HCT116 (cell line): ENCODE data around the gene IQCH. TPM values are rescaled to one million over a fixed set of nuclear protein-coding genes. Genes with fewer than 3 reads are reported as not detected.

ENCODE experiments used
- ATAC-seq: fragments of 200-7000 bp; cut with Tn5 transposase; 2 replicates; pipeline ENCODE4 v1.9.1; 2020; ENCODE audit warnings: mild to moderate bottlenecking, moderate library complexity
- BruUV-seq: library from RNA; stranded (reverse); fragments of 400-500 nt; replicated peaks from 2 replicates; lab custom pipeline; 2021; lab: Mats Ljungman, UMichigan
- CTCF ChIA-PET: fragments of 300-600 bp; sonication (Branson Sonifier 250); formaldehyde crosslinking; loops from one replicate; lab custom pipeline; 2021; ENCODE audit warnings: antibody characterized with exemption; lab: Charles Lee
- POLR2A ChIA-PET: fragments of 300-600, 350-600 bp; sonication (Branson Sonifier 250); formaldehyde crosslinking; loops from one replicate; lab custom pipeline; 2021; ENCODE audit warnings: antibody characterized with exemption; lab: Charles Lee
- RAD21 ChIA-PET, 2 experiments: fragments of 300-600 bp; sonication (Branson Sonifier 250); formaldehyde crosslinking; loops; one replicate each; lab custom pipeline; 2023; ENCODE audit warnings: low total read pairs in 2 of 2; ENCODE audit not compliant: uncharacterized antibody in 2 of 2, unreplicated experiment in 2 of 2, low non-redundant PET in 1 of 2; lab: Charles Lee
- DNase-seq: peaks from one replicate; pipeline ENCODE4 v3.0.0-alpha.2; 2010; ENCODE audit warnings: low read depth, low spot score
- H2AFZ ChIP-seq: fragments of 200-600 bp; shearing (Covaris generic), sonication (generic); 2 replicates; pipeline ENCODE4 v1.6.1; 2017; ENCODE audit warnings: low read depth, mixed run types, mixed read lengths, antibody characterized with exemption, low read length; ENCODE audit not compliant: poor library complexity, severe bottlenecking
- H3K27ac ChIP-seq: 2 replicates; pipeline ENCODE4 v1.5.1; 2012; ENCODE audit warnings: low read depth, low read length
- H3K27me3 ChIP-seq: fragments of 200-600 bp; sonication (generic); 2 replicates; pipeline ENCODE4 v1.6.1; 2016; ENCODE audit warnings: mixed run types, low read length, mixed read lengths; ENCODE audit not compliant: insufficient read depth
- H3K36me3 ChIP-seq, 2 experiments: fragments of 200-500 bp in 1 of 2; fragments of 200-600 bp in 1 of 2; sonication (Bioruptor generic) in 1 of 2; sonication (generic) in 1 of 2; 2 replicates each; pipeline versions ENCODE4 v1.5.1 to v1.6.1; 2014 to 2016; ENCODE audit warnings: low read length in 2 of 2, inconsistent platforms in 1 of 2, mixed read lengths in 1 of 2, mixed run types in 1 of 2; ENCODE audit not compliant: insufficient read depth in 2 of 2, control insufficient read depth in 1 of 2
- H3K4me1 ChIP-seq, 2 experiments: fragments of 200-600 bp in 1 of 2; sonication (generic) in 1 of 2; 2 replicates each; pipeline versions ENCODE4 v1.5.1 to v1.6.1; 2012 to 2017; ENCODE audit warnings: low read length in 2 of 2, inconsistent platforms in 1 of 2, mild to moderate bottlenecking in 1 of 2, mixed read lengths in 1 of 2, mixed run types in 1 of 2, moderate library complexity in 1 of 2; ENCODE audit not compliant: insufficient read depth in 2 of 2, control insufficient read depth in 1 of 2
- H3K4me2 ChIP-seq: fragments of 200-600 bp; sonication (generic); 2 replicates; pipeline ENCODE4 v1.6.1; 2017; ENCODE audit warnings: mixed run types, low read length, mixed read lengths
- H3K4me3 ChIP-seq, 2 experiments: fragments of 200-600 bp in 1 of 2; sonication (generic) in 1 of 2; replicated peaks in 1 of 2; 2 replicates each; pipeline ENCODE4 v1.5.1; 2011 to 2016; ENCODE audit warnings: low read length in 2 of 2, control low read depth in 1 of 2, low read depth in 1 of 2, mild to moderate bottlenecking in 1 of 2, mixed read lengths in 1 of 2, mixed run types in 1 of 2
- H3K79me2 ChIP-seq: fragments of 200-600 bp; sonication (generic); 2 replicates; pipeline ENCODE4 v1.6.1; 2017; ENCODE audit warnings: mild to moderate bottlenecking, mixed run types, low read length, moderate library complexity, mixed read lengths; ENCODE audit not compliant: insufficient read depth
- H3K9ac ChIP-seq: fragments of 200-600 bp; sonication (generic); 2 replicates; pipeline ENCODE4 v1.6.1; 2016; ENCODE audit warnings: low read length, mixed read lengths
- H3K9me2 ChIP-seq: fragments of 200-600 bp; sonication (generic), shearing (Covaris generic); 2 replicates; pipeline ENCODE4 v1.6.1; 2017; ENCODE audit warnings: mixed run types, mild to moderate bottlenecking, moderate library complexity; ENCODE audit not compliant: insufficient read depth
- H3K9me3 ChIP-seq, 2 experiments: fragments of 200-500 bp in 1 of 2; fragments of 200-600 bp in 1 of 2; sonication (Bioruptor generic) in 1 of 2; sonication (generic) in 1 of 2; 2 replicates each; pipeline ENCODE4 v1.6.1; 2014 to 2017; ENCODE audit warnings: low read length in 2 of 2, mixed read lengths in 2 of 2, inconsistent platforms in 1 of 2, low read depth in 1 of 2, mild to moderate bottlenecking in 1 of 2, mixed run types in 1 of 2, moderate library complexity in 1 of 2; ENCODE audit not compliant: control insufficient read depth in 1 of 2, insufficient read depth in 1 of 2
- H4K20me1 ChIP-seq: fragments of 200-600 bp; sonication (generic), shearing (Covaris generic); 2 replicates; pipeline ENCODE4 v1.6.1; 2017; ENCODE audit warnings: mixed run types, mild to moderate bottlenecking, moderate library complexity; ENCODE audit not compliant: insufficient read depth
- ATF3 ChIP-seq: IDR thresholded peaks from 2 replicates; pipeline ENCODE4 v1.6.1; 2012
- CBX3 ChIP-seq: IDR thresholded peaks from 2 replicates; pipeline ENCODE4 v1.6.1; 2012; ENCODE audit warnings: low read depth
- CEBPB ChIP-seq: IDR thresholded peaks from 2 replicates; pipeline ENCODE4 v1.6.1; 2012; ENCODE audit warnings: low read depth
- EGR1 ChIP-seq: IDR thresholded peaks from 2 replicates; pipeline ENCODE4 v1.6.1; 2012; ENCODE audit warnings: low read depth
- ELF1 ChIP-seq: IDR thresholded peaks from 2 replicates; pipeline ENCODE4 v1.6.1; 2012; ENCODE audit warnings: low read depth, borderline replicate concordance
- EZH2 ChIP-seq: fragments of 200-600 bp; sonication (generic); IDR thresholded peaks from 2 replicates; pipeline ENCODE4 v1.6.1; 2017; ENCODE audit warnings: antibody characterized with exemption, mixed run types
- EZH2phosphoT487 ChIP-seq: fragments of 200-600 bp; IDR thresholded peaks from 2 replicates; pipeline ENCODE4 v1.6.1; 2018; ENCODE audit warnings: antibody characterized with exemption, borderline replicate concordance
- JUND ChIP-seq: IDR thresholded peaks from 2 replicates; pipeline ENCODE4 v1.6.1; 2012
- POLR2A ChIP-seq: IDR thresholded peaks from 2 replicates; pipeline ENCODE4 v1.7.0; 2011; ENCODE audit warnings: borderline replicate concordance; ENCODE audit not compliant: insufficient read depth, insufficient read length; ENCODE audit errors: extremely low read depth
- POLR2AphosphoS5 ChIP-seq: IDR thresholded peaks from 2 replicates; pipeline ENCODE4 v1.6.1; 2011; ENCODE audit warnings: mild to moderate bottlenecking, low read depth, low read length, moderate library complexity
- RAD21 ChIP-seq: IDR thresholded peaks from 2 replicates; pipeline ENCODE4 v1.6.1; 2012; ENCODE audit warnings: low read depth, mild to moderate bottlenecking
- SRF ChIP-seq: IDR thresholded peaks from 2 replicates; pipeline ENCODE4 v1.6.1; 2012; ENCODE audit warnings: low read depth
- TCF7L2 ChIP-seq: IDR thresholded peaks from 2 replicates; pipeline ENCODE4 v1.7.0; 2011; ENCODE audit warnings: borderline replicate concordance, inconsistent platforms; ENCODE audit not compliant: insufficient read depth, insufficient read length; ENCODE audit errors: extremely low read depth
- YY1 ChIP-seq: IDR thresholded peaks from 2 replicates; pipeline ENCODE4 v1.6.1; 2011; ENCODE audit warnings: low read length, low read depth, moderate library complexity, mild to moderate bottlenecking; ENCODE audit not compliant: insufficient replicate concordance; ENCODE audit errors: extremely low read depth
- ZFX ChIP-seq: fragments of 450-650 bp; IDR thresholded peaks from 2 replicates; pipeline ENCODE4 v1.6.1; 2017
- intact Hi-C: fragments of 100-400 bp; cut with micrococcal nuclease; formaldehyde crosslinking; loops from 2 replicates; pipeline ENCODE4 v1.10.0; 2022
- total RNA-seq: library from RNA; stranded (reverse); gene quantifications from one replicate; pipeline ENCODE4 v1.2.1, GENCODE V29; 2021; ENCODE audit not compliant: unreplicated experiment
- TF ChIP-seq, protein P1 (sequence below), 3 experiments: fragments of 200-600 bp in 1 of 3; sonication (generic) in 1 of 3; IDR thresholded peaks in 2 of 3; conservative IDR thresholded peaks in 1 of 3; 2 replicates each; pipeline ENCODE4 v1.5.1; 2012 to 2017; ENCODE audit warnings: low read depth in 2 of 3, low read length in 2 of 3, antibody characterized with exemption in 1 of 3, borderline replicate concordance in 1 of 3, control low read depth in 1 of 3, mild to moderate bottlenecking in 1 of 3, mixed read lengths in 1 of 3, mixed run types in 1 of 3, moderate library complexity in 1 of 3; ENCODE audit not compliant: insufficient read depth in 1 of 3

The IQCH gene
- total RNA-seq, 1 experiment from 2014 or later, result 4.6 TPM

DNA sequence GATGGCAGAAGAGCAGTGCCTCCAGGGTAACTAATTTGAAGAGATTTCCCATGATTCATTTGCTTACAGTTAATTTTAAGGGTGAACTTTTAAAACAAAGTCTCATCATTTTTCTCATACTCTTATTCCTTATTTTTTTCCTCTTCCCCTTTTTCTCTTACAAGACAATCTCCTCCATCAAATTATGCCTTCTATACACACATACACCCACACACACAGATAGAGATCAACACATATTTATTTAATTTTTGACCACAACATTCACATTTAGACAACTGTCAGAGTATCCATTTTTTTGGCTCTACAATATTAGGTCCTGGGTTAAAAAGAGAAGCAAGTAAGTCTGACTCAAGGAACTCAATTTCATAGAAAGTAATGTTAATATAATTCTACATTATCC lies 37.7 kb upstream of the IQCH start:
- ChIA-PET RAD21 (no interaction called here), POLR2A (no interaction called here)
- H3K4me2 ChIP-seq, result no peak overlapping the region

More for the DNA sequence above, 37.7 kb upstream of the IQCH start:
- Histone ChIP-seq H3K9ac (no peak overlapping the region), H4K20me1 (no peaks in the 10 kb centered on the region), H3K4me1 (no peaks in the 10 kb centered on the region), H3K9me2 (no peaks in the 10 kb centered on the region), H3K27ac (no peak overlapping the region), H3K36me3 (no peaks in the 10 kb centered on the region; a peak in 1 of 4 replicates), H2AFZ (no peak overlapping the region), H3K4me3 (no peak overlapping the region), H3K9me3 (no peaks in the 10 kb centered on the region), H3K79me2 (peaks cover 6% of the 10 kb centered on the region)
- DNase-seq (no peak), ATAC-seq (no peak)
- intact Hi-C loops, result no loop called here
- CTCF ChIA-PET, result no interaction called here
- TF ChIP-seq ZFX (no peak), POLR2A (no peak), EZH2 (no peak), SRF (no peak), EZH2phosphoT487 (no peak), RAD21 (no peak), POLR2AphosphoS5 (no peak), ATF3 (no peak), EGR1 (no peak), JUND (no peak), CBX3 (no peak), ELF1 (no peak), YY1 (no peak), TCF7L2 (no peak), CEBPB (no peak)
- TF ChIP-seq, protein P1, sequence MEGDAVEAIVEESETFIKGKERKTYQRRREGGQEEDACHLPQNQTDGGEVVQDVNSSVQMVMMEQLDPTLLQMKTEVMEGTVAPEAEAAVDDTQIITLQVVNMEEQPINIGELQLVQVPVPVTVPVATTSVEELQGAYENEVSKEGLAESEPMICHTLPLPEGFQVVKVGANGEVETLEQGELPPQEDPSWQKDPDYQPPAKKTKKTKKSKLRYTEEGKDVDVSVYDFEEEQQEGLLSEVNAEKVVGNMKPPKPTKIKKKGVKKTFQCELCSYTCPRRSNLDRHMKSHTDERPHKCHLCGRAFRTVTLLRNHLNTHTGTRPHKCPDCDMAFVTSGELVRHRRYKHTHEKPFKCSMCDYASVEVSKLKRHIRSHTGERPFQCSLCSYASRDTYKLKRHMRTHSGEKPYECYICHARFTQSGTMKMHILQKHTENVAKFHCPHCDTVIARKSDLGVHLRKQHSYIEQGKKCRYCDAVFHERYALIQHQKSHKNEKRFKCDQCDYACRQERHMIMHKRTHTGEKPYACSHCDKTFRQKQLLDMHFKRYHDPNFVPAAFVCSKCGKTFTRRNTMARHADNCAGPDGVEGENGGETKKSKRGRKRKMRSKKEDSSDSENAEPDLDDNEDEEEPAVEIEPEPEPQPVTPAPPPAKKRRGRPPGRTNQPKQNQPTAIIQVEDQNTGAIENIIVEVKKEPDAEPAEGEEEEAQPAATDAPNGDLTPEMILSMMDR (IDR thresholded peaks at IDR 0.05 in 2 of 3, conservative IDR thresholded peaks at IDR 0.05 in 1 of 3; ENCODE audit: borderline replicate concordance in 1 of 3, insufficient read depth in 1 of 3, low read depth in 2 of 3, low read length in 2 of 3), result no peak
- TF ChIP-seq, all 23 proteins: peak for 0
- no TSS peak for BruUV-seq
- no peaks in the 10 kb centered on the region for H3K27me3 ChIP-seq
